SK-N-SH (cell line): Measurements from ENCODE around the gene NBDY. TPM values are rescaled to one million over a fixed set of nuclear protein-coding genes. Genes with fewer than 3 reads are reported as not detected.
A peak's percentile ranks its signal among the peaks of the same experiment; 100 is the strongest.

Source experiments
- CTCF ChIA-PET: fragments of 300-600, 350-600 bp; formaldehyde crosslinking; extraction: SDS; loops from one replicate; lab custom pipeline; 2021; lab: Yijun Ruan, JAX
- POLR2A ChIA-PET: fragments of 350-600 bp; sonication (Branson Sonifier 250); formaldehyde crosslinking; extraction: SDS; loops from one replicate; lab custom pipeline; 2020; ENCODE audit warnings: antibody characterized with exemption, inconsistent platforms; lab: Yijun Ruan, JAX
- DNase-seq: peaks from one replicate; pipeline ENCODE4 v3.0.0; 2012
- H2AFZ ChIP-seq: fragments of 200-600 bp; sonication (generic); 2 replicates; pipeline ENCODE4 v1.8.1; 2016; ENCODE audit warnings: antibody characterized with exemption, mild to moderate bottlenecking, low read depth
- H3F3A ChIP-seq: fragments of 200-600 bp; sonication (generic); replicated peaks from 2 replicates; pipeline ENCODE3; 2016; ENCODE audit warnings: antibody characterized with exemption, mild to moderate bottlenecking; ENCODE audit not compliant: insufficient read depth
- H3K27ac ChIP-seq, 2 experiments: fragments of 200-500 bp in 1 of 2; fragments of 200-600 bp in 1 of 2; sonication (Bioruptor generic) in 1 of 2; sonication (generic), shearing (Covaris generic) in 1 of 2; 2 replicates each; pipeline versions ENCODE4 v1.5.1 to v1.6.1; 2014 to 2016; ENCODE audit warnings: low read depth in 2 of 2, inconsistent platforms in 1 of 2, low read length in 1 of 2, mild to moderate bottlenecking in 1 of 2, mixed read lengths in 1 of 2
- H3K27me3 ChIP-seq: fragments of 200-600 bp; sonication (generic), shearing (Covaris generic); 2 replicates; pipeline ENCODE4 v1.6.1; 2016; ENCODE audit warnings: mixed run types; ENCODE audit not compliant: insufficient read depth
- H3K36me3 ChIP-seq, 2 experiments: fragments of 200-500 bp in 1 of 2; fragments of 200-600 bp in 1 of 2; sonication (Bioruptor generic) in 1 of 2; sonication (generic) in 1 of 2; replicated peaks in 1 of 2; 2 replicates each; pipeline versions ENCODE3 to v1.5.1; 2014 to 2016; ENCODE audit warnings: low read length in 1 of 2, mild to moderate bottlenecking in 1 of 2; ENCODE audit not compliant: insufficient read depth in 2 of 2, control insufficient read depth in 1 of 2
- H3K4me1 ChIP-seq, 2 experiments: fragments of 200-500 bp in 1 of 2; fragments of 200-600 bp in 1 of 2; sonication (Bioruptor generic) in 1 of 2; sonication (generic), shearing (Covaris generic) in 1 of 2; 2 replicates each; pipeline versions ENCODE4 v1.5.1 to v1.6.1; 2014 to 2016; ENCODE audit warnings: low read depth in 1 of 2, low read length in 1 of 2, mixed run types in 1 of 2; ENCODE audit not compliant: insufficient read depth in 2 of 2, control insufficient read depth in 1 of 2
- H3K4me2 ChIP-seq: fragments of 200-600 bp; sonication (generic), shearing (Covaris generic); 2 replicates; pipeline ENCODE4 v1.6.1; 2017; ENCODE audit warnings: mixed run types
- H3K4me3 ChIP-seq, 2 experiments: fragments of 200-500 bp in 1 of 2; fragments of 200-600 bp in 1 of 2; sonication (Bioruptor generic) in 1 of 2; sonication (generic), shearing (Covaris generic) in 1 of 2; 2 replicates each; pipeline versions ENCODE4 v1.5.1 to v1.8.1; 2014 to 2016; ENCODE audit warnings: low read depth in 2 of 2, inconsistent platforms in 1 of 2, low read length in 1 of 2, mild to moderate bottlenecking in 1 of 2, mixed read lengths in 1 of 2, moderate library complexity in 1 of 2
- H3K79me2 ChIP-seq: fragments of 200-600 bp; sonication (generic); 2 replicates; pipeline ENCODE4 v1.8.1; 2017; ENCODE audit warnings: mild to moderate bottlenecking; ENCODE audit not compliant: insufficient read depth
- H3K9ac ChIP-seq: fragments of 200-600 bp; sonication (generic); 2 replicates; pipeline ENCODE4 v1.6.1; 2017; ENCODE audit warnings: mixed run types
- H3K9me2 ChIP-seq: fragments of 200-600 bp; sonication (generic); 2 replicates; pipeline ENCODE4 v1.6.1; 2017; ENCODE audit warnings: mixed run types
- H3K9me3 ChIP-seq: fragments of 200-600 bp; sonication (generic); 2 replicates; pipeline ENCODE4 v1.6.1; 2017; ENCODE audit warnings: mixed run types, mild to moderate bottlenecking, moderate library complexity
- H4K20me1 ChIP-seq: fragments of 200-600 bp; sonication (generic); 2 replicates; pipeline ENCODE4 v1.6.1; 2017; ENCODE audit warnings: mild to moderate bottlenecking, mixed run types; ENCODE audit not compliant: insufficient read depth
- CHD2 ChIP-seq: fragments of 150-350 bp; IDR thresholded peaks from 2 replicates; pipeline ENCODE4 v1.6.1; 2018; ENCODE audit warnings: low read length; ENCODE audit not compliant: partially characterized antibody
- ELF1 ChIP-seq: IDR thresholded peaks from 2 replicates; pipeline ENCODE4 v1.4.0; 2012
- EZH2phosphoT487 ChIP-seq: fragments of 200-600 bp; sonication (generic); IDR thresholded peaks from 2 replicates; pipeline ENCODE4 v1.6.1; 2017; ENCODE audit warnings: low read depth, mixed run types, mild to moderate bottlenecking, antibody characterized with exemption, moderate library complexity, borderline replicate concordance
- FOSL2 ChIP-seq: IDR thresholded peaks from 2 replicates; pipeline ENCODE4 v1.4.0; 2012; ENCODE audit warnings: low read depth, mild to moderate bottlenecking, moderate library complexity, borderline replicate concordance
- FOXJ3 ChIP-seq: sonication (generic); formaldehyde crosslinking; IDR thresholded peaks from 2 replicates; pipeline ENCODE4 v1.5.1; 2020; ENCODE audit warnings: mild to moderate bottlenecking, missing genetic modification reagents
- FOXM1 ChIP-seq: IDR thresholded peaks from 2 replicates; pipeline ENCODE4 v1.4.0; 2012; ENCODE audit warnings: low read depth, mild to moderate bottlenecking
- GABPA ChIP-seq: IDR thresholded peaks from 2 replicates; pipeline ENCODE4 v1.4.0; 2012; ENCODE audit warnings: low read depth, mild to moderate bottlenecking
- JUND ChIP-seq: IDR thresholded peaks from 2 replicates; pipeline ENCODE4 v1.4.0; 2012
- MEF2A ChIP-seq: IDR thresholded peaks from 2 replicates; pipeline ENCODE4 v1.4.0; 2012; ENCODE audit warnings: low read depth, borderline replicate concordance
- MXI1 ChIP-seq: IDR thresholded peaks from 2 replicates; pipeline ENCODE4 v1.6.1; 2012; ENCODE audit warnings: mild to moderate bottlenecking, low read depth, low read length, improper control_type of control experiment
- NRF1 ChIP-seq: IDR thresholded peaks from 2 replicates; pipeline ENCODE4 v1.6.1; 2012; ENCODE audit warnings: low read depth, mild to moderate bottlenecking, low read length
- POLR2AphosphoS5 ChIP-seq: IDR thresholded peaks from 2 replicates; pipeline ENCODE4 v1.6.1; 2012; ENCODE audit warnings: low read depth, low read length
- RAD21 ChIP-seq: IDR thresholded peaks from 2 replicates; pipeline ENCODE4 v1.6.1; 2012; ENCODE audit warnings: mild to moderate bottlenecking, low read length
- RFX5 ChIP-seq: IDR thresholded peaks from 2 replicates; pipeline ENCODE4 v1.6.1; 2012; ENCODE audit warnings: mild to moderate bottlenecking, improper control_type of control experiment, low read length
- RXRA ChIP-seq: IDR thresholded peaks from 2 replicates; pipeline ENCODE4 v1.4.0; 2012; ENCODE audit warnings: low read depth, mild to moderate bottlenecking, borderline replicate concordance
- SMC3 ChIP-seq: IDR thresholded peaks from 2 replicates; pipeline ENCODE4 v1.6.1; 2012; ENCODE audit warnings: low read depth, low read length, improper control_type of control experiment
- TAF1 ChIP-seq: IDR thresholded peaks from 2 replicates; pipeline ENCODE4 v1.6.1; 2012; ENCODE audit warnings: low read depth, mild to moderate bottlenecking, low read length, moderate library complexity, borderline replicate concordance
- TCF12 ChIP-seq: IDR thresholded peaks from 2 replicates; pipeline ENCODE4 v1.4.0; 2012
- TEAD4 ChIP-seq: IDR thresholded peaks from 2 replicates; pipeline ENCODE4 v1.4.0; 2012; ENCODE audit warnings: mild to moderate bottlenecking, borderline replicate concordance; ENCODE audit not compliant: insufficient read depth
- YY1 ChIP-seq: IDR thresholded peaks from 2 replicates; pipeline ENCODE4 v1.4.0; 2012; ENCODE audit warnings: low read depth, mild to moderate bottlenecking
- WGBS: methylation state at CpG from one replicate; pipeline ENCODE4 v1.1.6; 2017; ENCODE audit warnings: low lambda C conversion rate; 5-methylcytosine and 5-hydroxymethylcytosine counted together
- polyA plus RNA-seq, 3 experiments: library from polyadenylated mRNA; depleted of rRNA; stranded (reverse); fragments of >200 nt; gene quantifications; 2 replicates each; pipeline ENCODE4 v1.2.3, GENCODE V29; 2012
- TF ChIP-seq, protein P1 (sequence below): fragments of 150-350 bp; IDR thresholded peaks from 2 replicates; pipeline ENCODE4 v1.6.1; 2017; ENCODE audit warnings: antibody characterized with exemption, low read length, low read depth, borderline replicate concordance
- TF ChIP-seq, protein P2 (sequence below): IDR thresholded peaks from 2 replicates; pipeline ENCODE4 v1.6.1; 2012; ENCODE audit warnings: mild to moderate bottlenecking, low read depth, low read length, moderate library complexity
- TF ChIP-seq, protein P3 (sequence below): fragments of 150-350 bp; IDR thresholded peaks from 2 replicates; pipeline ENCODE4 v1.6.1; 2016; ENCODE audit warnings: mild to moderate bottlenecking, low read depth, low read length
- TF ChIP-seq, protein P4 (sequence below): IDR thresholded peaks from 2 replicates; pipeline ENCODE4; 2012
- TF ChIP-seq, protein P5 (sequence below): IDR thresholded peaks from 2 replicates; pipeline ENCODE4 v1.4.0; 2012; ENCODE audit warnings: low read depth, borderline replicate concordance

NBDY gene
- polyA plus RNA-seq, 1 of the 3 experiments (the other 2 are of a cell fraction): 68.2 TPM

DNA sequence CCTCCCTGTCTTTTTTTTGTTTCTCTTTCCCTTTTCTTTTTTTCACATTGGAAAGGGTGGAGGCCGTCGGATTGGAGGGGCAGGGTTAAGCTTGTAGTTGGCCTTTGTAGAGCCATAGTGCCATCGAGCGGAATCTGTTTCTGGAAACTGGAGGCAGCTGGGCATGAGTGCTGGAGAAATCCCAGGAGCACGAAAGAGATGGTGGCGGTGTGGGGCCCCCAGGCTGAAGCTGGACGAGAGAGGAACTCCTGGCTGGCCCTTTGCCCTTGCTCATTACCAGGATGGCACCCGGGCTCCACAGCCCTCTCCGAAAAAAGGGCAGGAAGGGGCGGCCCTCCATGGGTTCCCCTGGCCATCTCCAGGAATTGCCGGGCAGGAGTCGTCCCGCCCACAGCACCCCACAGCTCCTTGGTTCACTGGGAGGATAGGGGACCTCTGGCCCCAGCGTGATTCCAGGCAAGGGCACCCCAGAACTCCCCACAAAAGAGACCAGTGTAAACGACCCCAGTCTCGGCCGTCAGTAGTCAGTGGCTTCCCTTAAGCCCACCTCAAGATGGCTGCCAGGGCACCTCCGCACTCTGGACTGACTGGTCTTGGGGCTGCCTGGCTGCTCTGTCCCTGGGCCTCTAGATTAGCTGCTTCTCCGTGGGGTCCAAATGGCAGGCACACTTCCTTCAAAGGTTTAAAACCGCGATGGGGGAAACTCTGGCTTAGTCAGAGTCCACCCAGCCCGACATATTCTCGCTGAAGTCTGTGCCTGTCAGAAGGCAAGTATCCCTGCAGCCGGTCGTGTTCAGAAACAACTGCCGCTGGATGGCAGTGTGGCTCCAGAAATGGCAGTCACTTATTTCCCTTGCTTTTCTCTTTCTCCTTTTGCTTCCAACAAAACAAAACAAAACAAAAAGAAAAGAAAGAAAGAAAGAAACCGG, 74.1 kb downstream of the NBDY start:
- Histone ChIP-seq H3K9ac (peak overlapping the region; percentile 16; the same call in 1 of the 2 replicates), H4K20me1 (no peaks in the 10 kb centered on the region), H3K27ac (peak overlapping the region in 1 of 2 experiments; percentile 48; a peak in 1 of 4 replicates), H3K4me2 (peak overlapping the region; percentile 72), H3K27me3 (no peaks in the 10 kb centered on the region), H3K79me2 (no peaks in the 10 kb centered on the region), H3K9me2 (no peaks in the 10 kb centered on the region), H3F3A (no peaks in the 10 kb centered on the region), H3K4me3 (peak overlapping the region; percentile 48 to 52), H2AFZ (peak overlapping the region; percentile 79), H3K36me3 (no peaks in the 10 kb centered on the region), H3K4me1 (peaks cover 0 to 6% of the 10 kb centered on the region in 2 experiments; a peak in 1 of 4 replicates), H3K9me3 (no peaks in the 10 kb centered on the region)
- WGBS: 55% methylated on average over 21 of the region's 27 CpGs
- POLR2A ChIA-PET: no interaction called here
- CTCF ChIA-PET: interaction anchor here (1.0 to 1.2 kb wide), 3 partner anchors 20 to 39 kb away, joined by 3 to 4 read pairs (median 3); no protein-coding TSS in a partner anchor
- DNase-seq: peak; percentile 47
- TF ChIP-seq EZH2phosphoT487 (no peak), TEAD4 (no peak), GABPA (no peak), NRF1 (no peak), TCF12 (no peak), FOXJ3 (CRISPR knock-in tag) (no peak), POLR2AphosphoS5 (no peak), MXI1 (peak; percentile 26; the same call in 1 of the 2 replicates), JUND (no peak), RXRA (no peak), RAD21 (peak; percentile 81), CHD2 (no peak), YY1 (peak; percentile 85), FOSL2 (no peak), MEF2A (no peak), RFX5 (no peak), ELF1 (no peak), TAF1 (no peak), FOXM1 (no peak), SMC3 (peak; percentile 43)
- TF ChIP-seq, protein P1, sequence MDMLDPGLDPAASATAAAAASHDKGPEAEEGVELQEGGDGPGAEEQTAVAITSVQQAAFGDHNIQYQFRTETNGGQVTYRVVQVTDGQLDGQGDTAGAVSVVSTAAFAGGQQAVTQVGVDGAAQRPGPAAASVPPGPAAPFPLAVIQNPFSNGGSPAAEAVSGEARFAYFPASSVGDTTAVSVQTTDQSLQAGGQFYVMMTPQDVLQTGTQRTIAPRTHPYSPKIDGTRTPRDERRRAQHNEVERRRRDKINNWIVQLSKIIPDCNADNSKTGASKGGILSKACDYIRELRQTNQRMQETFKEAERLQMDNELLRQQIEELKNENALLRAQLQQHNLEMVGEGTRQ: no peak
- TF ChIP-seq, protein P2, sequence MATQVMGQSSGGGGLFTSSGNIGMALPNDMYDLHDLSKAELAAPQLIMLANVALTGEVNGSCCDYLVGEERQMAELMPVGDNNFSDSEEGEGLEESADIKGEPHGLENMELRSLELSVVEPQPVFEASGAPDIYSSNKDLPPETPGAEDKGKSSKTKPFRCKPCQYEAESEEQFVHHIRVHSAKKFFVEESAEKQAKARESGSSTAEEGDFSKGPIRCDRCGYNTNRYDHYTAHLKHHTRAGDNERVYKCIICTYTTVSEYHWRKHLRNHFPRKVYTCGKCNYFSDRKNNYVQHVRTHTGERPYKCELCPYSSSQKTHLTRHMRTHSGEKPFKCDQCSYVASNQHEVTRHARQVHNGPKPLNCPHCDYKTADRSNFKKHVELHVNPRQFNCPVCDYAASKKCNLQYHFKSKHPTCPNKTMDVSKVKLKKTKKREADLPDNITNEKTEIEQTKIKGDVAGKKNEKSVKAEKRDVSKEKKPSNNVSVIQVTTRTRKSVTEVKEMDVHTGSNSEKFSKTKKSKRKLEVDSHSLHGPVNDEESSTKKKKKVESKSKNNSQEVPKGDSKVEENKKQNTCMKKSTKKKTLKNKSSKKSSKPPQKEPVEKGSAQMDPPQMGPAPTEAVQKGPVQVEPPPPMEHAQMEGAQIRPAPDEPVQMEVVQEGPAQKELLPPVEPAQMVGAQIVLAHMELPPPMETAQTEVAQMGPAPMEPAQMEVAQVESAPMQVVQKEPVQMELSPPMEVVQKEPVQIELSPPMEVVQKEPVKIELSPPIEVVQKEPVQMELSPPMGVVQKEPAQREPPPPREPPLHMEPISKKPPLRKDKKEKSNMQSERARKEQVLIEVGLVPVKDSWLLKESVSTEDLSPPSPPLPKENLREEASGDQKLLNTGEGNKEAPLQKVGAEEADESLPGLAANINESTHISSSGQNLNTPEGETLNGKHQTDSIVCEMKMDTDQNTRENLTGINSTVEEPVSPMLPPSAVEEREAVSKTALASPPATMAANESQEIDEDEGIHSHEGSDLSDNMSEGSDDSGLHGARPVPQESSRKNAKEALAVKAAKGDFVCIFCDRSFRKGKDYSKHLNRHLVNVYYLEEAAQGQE: no peak
- TF ChIP-seq, protein P3, sequence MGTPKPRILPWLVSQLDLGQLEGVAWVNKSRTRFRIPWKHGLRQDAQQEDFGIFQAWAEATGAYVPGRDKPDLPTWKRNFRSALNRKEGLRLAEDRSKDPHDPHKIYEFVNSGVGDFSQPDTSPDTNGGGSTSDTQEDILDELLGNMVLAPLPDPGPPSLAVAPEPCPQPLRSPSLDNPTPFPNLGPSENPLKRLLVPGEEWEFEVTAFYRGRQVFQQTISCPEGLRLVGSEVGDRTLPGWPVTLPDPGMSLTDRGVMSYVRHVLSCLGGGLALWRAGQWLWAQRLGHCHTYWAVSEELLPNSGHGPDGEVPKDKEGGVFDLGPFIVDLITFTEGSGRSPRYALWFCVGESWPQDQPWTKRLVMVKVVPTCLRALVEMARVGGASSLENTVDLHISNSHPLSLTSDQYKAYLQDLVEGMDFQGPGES: no peak
- TF ChIP-seq, protein P4, sequence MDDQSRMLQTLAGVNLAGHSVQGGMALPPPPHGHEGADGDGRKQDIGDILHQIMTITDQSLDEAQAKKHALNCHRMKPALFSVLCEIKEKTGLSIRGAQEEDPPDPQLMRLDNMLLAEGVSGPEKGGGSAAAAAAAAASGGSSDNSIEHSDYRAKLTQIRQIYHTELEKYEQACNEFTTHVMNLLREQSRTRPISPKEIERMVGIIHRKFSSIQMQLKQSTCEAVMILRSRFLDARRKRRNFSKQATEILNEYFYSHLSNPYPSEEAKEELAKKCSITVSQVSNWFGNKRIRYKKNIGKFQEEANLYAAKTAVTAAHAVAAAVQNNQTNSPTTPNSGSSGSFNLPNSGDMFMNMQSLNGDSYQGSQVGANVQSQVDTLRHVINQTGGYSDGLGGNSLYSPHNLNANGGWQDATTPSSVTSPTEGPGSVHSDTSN: no peak
- TF ChIP-seq, protein P5, sequence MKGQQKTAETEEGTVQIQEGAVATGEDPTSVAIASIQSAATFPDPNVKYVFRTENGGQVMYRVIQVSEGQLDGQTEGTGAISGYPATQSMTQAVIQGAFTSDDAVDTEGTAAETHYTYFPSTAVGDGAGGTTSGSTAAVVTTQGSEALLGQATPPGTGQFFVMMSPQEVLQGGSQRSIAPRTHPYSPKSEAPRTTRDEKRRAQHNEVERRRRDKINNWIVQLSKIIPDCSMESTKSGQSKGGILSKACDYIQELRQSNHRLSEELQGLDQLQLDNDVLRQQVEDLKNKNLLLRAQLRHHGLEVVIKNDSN: no peak
